Colonic mucosa (tissue), 4 donors: ENCODE measurements around the gene ZNF646. TPM values are rescaled to one million over a fixed set of nuclear protein-coding genes. Genes with fewer than 3 reads are reported as not detected.

Experiments used
- DNase-seq: peaks from one replicate; pipeline ENCODE4 v3.0.0-alpha.2; 2020
- H3K27ac ChIP-seq: fragments of 200-600 bp; one replicate; pipeline ENCODE4 v1.8.0; 2021
- H3K27me3 ChIP-seq: fragments of 200-600 bp; one replicate; pipeline ENCODE4 v1.8.0; 2021
- H3K36me3 ChIP-seq: fragments of 200-600 bp; one replicate; pipeline ENCODE4 v1.8.0; 2021
- H3K4me1 ChIP-seq: fragments of 200-600 bp; one replicate; pipeline ENCODE4 v1.8.0; 2021; ENCODE audit warnings: mild to moderate bottlenecking
- H3K4me3 ChIP-seq: fragments of 200-600 bp; one replicate; pipeline ENCODE4 v1.8.0; 2021
- H3K9ac ChIP-seq, 2 donors: one replicate each; pipeline ENCODE4 v1.7.0; 2013; ENCODE audit warnings: control low read depth in 2 of 2, low read depth in 2 of 2, low read length in 2 of 2
- H3K9me3 ChIP-seq: fragments of 200-600 bp; one replicate; pipeline ENCODE4 v1.8.0; 2021
- intact Hi-C: fragments of 100-400 bp; cut with DNase I; formaldehyde crosslinking; loops from one replicate; pipeline ENCODE4 v1.14.1; 2022
- total RNA-seq, 2 donors: library from RNA; stranded (reverse); fragmentation: NEBNext Ultra II Directional in 1 of 2; extraction: Animal tissue kit (Norgen Biotek cat#: 25700) in 1 of 2; gene quantifications; one replicate each; pipeline ENCODE4 v1.2.1, GENCODE V29; 2021
- TF ChIP-seq, protein P1 (sequence below): fragments of 200-600 bp; IDR thresholded peaks from one replicate; pipeline ENCODE4 v1.8.0; 2022; ENCODE audit warnings: antibody characterized with exemption, mild to moderate bottlenecking
- donor health status: healthy.
- donor health status: DM: no; HTN: no; CAD: no.
- donor health status: DM: no; HTN: no; CAD: no.

The ZNF646 gene
- total RNA-seq, 2 donors from 2014 or later: 18.4 to 20.0 TPM

DNA sequence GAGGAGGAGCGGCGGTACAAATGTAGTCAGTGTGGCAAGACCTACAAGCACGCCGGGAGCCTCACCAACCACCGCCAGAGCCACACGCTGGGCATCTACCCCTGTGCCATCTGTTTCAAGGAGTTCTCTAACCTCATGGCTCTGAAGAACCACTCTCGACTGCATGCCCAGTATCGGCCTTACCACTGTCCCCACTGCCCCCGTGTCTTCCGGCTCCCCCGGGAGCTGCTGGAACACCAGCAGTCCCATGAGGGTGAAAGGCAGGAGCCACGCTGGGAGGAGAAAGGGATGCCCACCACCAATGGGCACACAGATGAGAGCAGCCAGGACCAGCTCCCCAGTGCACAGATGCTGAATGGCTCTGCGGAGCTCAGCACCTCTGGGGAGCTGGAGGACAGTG lies 2.8 kb downstream of the ZNF646 start:
- Histone ChIP-seq H3K27me3 (no peaks in the 10 kb centered on the region), H3K4me1 (peaks cover 12% of the 10 kb centered on the region), H3K9me3 (no peaks in the 10 kb centered on the region), H3K27ac (no peak overlapping the region), H3K36me3 (peaks cover 12% of the 10 kb centered on the region), H3K4me3 (no peak overlapping the region), H3K9ac (no peak overlapping the region)
- no peak for DNase-seq
- TF ChIP-seq, protein P1, sequence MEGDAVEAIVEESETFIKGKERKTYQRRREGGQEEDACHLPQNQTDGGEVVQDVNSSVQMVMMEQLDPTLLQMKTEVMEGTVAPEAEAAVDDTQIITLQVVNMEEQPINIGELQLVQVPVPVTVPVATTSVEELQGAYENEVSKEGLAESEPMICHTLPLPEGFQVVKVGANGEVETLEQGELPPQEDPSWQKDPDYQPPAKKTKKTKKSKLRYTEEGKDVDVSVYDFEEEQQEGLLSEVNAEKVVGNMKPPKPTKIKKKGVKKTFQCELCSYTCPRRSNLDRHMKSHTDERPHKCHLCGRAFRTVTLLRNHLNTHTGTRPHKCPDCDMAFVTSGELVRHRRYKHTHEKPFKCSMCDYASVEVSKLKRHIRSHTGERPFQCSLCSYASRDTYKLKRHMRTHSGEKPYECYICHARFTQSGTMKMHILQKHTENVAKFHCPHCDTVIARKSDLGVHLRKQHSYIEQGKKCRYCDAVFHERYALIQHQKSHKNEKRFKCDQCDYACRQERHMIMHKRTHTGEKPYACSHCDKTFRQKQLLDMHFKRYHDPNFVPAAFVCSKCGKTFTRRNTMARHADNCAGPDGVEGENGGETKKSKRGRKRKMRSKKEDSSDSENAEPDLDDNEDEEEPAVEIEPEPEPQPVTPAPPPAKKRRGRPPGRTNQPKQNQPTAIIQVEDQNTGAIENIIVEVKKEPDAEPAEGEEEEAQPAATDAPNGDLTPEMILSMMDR: no peak
- intact Hi-C loops: no loop called here

DNA sequence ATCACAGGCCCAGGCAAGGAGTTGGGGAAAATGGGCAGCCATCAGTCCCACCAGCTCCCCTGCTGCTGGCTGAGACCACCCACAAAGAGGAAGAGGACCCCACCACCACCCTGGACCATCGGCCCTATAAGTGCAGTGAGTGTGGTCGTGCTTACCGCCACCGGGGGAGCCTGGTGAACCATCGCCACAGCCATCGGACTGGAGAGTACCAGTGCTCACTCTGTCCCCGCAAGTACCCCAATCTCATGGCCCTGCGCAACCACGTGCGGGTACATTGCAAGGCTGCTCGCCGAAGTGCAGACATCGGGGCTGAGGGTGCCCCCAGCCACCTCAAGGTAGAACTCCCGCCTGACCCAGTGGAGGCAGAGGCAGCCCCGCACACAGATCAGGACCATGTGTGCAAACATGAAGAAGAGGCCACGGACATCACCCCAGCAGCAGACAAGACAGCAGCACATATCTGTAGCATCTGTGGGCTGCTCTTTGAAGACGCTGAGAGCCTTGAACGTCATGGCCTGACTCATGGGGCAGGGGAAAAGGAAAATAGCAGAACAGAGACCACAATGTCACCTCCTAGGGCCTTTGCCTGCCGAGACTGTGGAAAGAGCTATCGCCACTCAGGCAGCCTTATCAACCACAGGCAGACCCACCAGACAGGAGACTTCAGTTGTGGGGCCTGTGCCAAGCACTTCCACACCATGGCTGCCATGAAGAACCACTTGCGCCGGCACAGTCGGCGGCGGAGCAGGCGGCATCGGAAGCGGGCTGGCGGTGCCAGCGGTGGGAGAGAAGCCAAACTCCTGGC lies 3.6 kb downstream of the ZNF646 start:
- intact Hi-C loops: no loop called here
- no peaks in the 10 kb centered on the region for H3K27me3 ChIP-seq
- no peak for DNase-seq
- H3K4me3 ChIP-seq: no peak overlapping the region
- no peaks in the 10 kb centered on the region for H3K9me3 ChIP-seq
- H3K36me3 ChIP-seq: peaks cover 12% of the 10 kb centered on the region
- no peak overlapping the region for H3K27ac ChIP-seq
- peaks cover 8% of the 10 kb centered on the region for H3K4me1 ChIP-seq
- no peak overlapping the region for H3K9ac ChIP-seq
- TF ChIP-seq, protein P1: no peak

DNA sequence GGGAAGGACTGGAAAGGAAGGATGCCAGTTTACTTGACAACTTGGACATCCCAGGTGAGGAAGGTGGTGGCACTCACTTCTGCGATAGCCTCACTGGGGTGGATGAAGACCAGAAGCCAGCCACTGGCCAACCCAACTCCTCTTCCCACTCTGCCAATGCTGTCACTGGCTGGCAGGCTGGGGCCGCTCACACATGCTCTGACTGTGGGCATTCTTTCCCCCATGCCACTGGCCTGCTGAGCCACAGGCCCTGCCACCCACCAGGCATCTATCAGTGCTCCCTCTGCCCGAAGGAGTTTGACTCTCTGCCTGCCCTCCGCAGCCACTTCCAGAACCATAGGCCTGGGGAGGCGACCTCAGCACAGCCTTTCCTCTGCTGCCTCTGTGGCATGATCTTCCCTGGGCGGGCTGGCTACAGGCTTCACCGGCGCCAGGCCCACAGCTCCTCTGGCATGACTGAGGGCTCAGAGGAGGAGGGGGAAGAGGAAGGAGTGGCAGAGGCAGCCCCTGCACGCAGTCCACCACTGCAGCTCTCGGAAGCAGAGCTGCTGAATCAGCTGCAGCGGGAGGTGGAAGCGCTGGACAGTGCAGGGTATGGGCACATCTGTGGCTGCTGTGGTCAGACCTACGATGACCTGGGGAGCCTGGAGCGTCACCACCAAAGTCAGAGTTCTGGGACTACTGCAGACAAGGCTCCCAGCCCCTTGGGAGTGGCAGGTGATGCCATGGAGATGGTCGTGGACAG lies 4.5 kb downstream of the ZNF646 start:
- Histone ChIP-seq H3K9me3 (no peaks in the 10 kb centered on the region), H3K9ac (no peak overlapping the region), H3K4me1 (peaks cover 8% of the 10 kb centered on the region), H3K27me3 (no peaks in the 10 kb centered on the region), H3K36me3 (peaks cover 12% of the 10 kb centered on the region), H3K27ac (no peak overlapping the region), H3K4me3 (no peak overlapping the region)
- intact Hi-C loops: no loop called here
- TF ChIP-seq, protein P1: no peak
- DNase-seq: no peak

DNA sequence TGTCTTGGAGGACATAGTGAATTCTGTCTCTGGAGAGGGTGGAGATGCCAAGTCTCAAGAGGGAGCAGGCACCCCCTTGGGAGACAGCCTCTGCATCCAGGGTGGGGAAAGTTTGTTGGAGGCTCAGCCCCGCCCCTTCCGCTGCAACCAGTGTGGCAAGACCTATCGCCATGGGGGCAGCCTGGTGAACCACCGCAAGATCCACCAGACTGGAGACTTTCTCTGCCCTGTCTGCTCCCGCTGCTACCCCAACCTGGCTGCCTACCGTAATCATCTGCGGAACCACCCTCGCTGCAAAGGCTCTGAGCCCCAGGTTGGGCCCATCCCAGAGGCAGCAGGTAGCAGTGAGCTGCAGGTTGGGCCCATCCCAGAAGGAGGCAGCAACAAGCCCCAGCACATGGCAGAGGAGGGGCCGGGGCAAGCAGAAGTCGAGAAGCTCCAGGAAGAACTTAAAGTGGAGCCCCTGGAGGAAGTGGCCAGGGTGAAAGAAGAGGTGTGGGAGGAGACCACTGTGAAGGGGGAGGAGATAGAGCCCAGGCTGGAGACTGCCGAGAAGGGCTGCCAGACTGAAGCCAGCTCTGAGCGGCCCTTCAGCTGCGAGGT lies 5.2 kb downstream of the ZNF646 start:
- TF ChIP-seq, protein P1: no peak
- Histone ChIP-seq H3K9ac (no peak overlapping the region), H3K4me1 (peaks cover 8% of the 10 kb centered on the region), H3K4me3 (no peak overlapping the region), H3K9me3 (no peaks in the 10 kb centered on the region), H3K36me3 (peaks cover 12% of the 10 kb centered on the region), H3K27me3 (no peaks in the 10 kb centered on the region), H3K27ac (no peak overlapping the region)
- no peak for DNase-seq
- intact Hi-C loops: no loop called here

DNA sequence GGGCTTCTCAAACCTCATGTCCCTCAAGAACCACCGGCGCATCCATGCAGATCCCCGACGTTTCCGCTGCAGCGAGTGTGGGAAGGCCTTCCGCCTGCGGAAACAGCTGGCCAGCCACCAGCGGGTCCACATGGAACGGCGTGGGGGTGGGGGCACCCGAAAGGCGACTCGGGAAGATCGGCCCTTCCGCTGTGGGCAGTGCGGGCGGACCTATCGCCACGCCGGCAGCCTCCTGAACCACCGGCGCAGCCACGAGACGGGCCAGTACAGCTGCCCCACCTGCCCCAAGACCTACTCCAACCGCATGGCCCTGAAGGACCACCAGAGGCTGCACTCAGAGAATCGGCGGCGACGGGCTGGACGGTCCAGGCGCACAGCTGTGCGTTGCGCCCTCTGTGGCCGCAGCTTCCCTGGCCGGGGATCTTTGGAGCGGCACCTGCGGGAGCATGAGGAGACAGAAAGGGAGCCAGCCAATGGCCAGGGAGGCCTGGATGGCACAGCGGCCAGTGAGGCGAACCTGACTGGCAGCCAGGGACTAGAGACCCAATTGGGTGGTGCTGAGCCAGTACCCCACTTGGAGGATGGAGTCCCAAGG lies 5.9 kb downstream of the ZNF646 start:
- no peak for DNase-seq
- H3K9me3 ChIP-seq: no peaks in the 10 kb centered on the region
- intact Hi-C loops: no loop called here

More for the DNA sequence above, 5.9 kb downstream of the ZNF646 start:
- Histone ChIP-seq H3K9ac (no peak overlapping the region), H3K27me3 (no peaks in the 10 kb centered on the region), H3K27ac (no peak overlapping the region), H3K36me3 (peaks cover 12% of the 10 kb centered on the region), H3K4me1 (peaks cover 7% of the 10 kb centered on the region), H3K4me3 (no peak overlapping the region)
- TF ChIP-seq, protein P1: no peak
